ENCODE results near the gene PTX3.

The PTX3 gene

GRCh38 chr3:157479464-157480243, 43.0 kb downstream of the PTX3 start:
- no peak for DNase-seq

GRCh38 chr3:157487339-157487738, 50.7 kb downstream of the PTX3 start:
- peak; percentile 40 for DNase-seq

- DNase-seq, result no peak
These were observed 51.5 kb downstream of the PTX3 start for GRCh38 chr3:157488144-157488543.

- no peak for DNase-seq
These were observed 54.5 kb downstream of the PTX3 start for GRCh38 chr3:157491136-157491535.
